Measurements from ENCODE around the gene CYB561A3.

DNA sequence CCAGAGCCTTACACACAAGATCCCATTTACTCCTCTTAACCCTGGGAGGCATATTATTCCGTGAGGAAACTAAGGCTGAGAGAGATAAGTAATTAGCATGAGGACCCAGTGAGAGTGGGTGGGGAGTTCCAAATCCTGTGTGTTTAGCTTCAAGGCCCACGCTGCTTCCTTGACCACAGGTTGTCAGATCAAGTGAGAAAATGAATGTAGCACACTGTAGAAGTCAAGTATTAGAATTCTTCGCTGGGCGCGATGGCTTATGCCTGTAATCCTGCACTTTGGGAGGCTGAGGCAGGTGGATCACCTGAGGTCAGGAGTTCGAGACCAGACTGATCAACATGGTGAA is 3.8 kb downstream of the CYB561A3 start:
- TF ChIP-seq, protein P1, sequence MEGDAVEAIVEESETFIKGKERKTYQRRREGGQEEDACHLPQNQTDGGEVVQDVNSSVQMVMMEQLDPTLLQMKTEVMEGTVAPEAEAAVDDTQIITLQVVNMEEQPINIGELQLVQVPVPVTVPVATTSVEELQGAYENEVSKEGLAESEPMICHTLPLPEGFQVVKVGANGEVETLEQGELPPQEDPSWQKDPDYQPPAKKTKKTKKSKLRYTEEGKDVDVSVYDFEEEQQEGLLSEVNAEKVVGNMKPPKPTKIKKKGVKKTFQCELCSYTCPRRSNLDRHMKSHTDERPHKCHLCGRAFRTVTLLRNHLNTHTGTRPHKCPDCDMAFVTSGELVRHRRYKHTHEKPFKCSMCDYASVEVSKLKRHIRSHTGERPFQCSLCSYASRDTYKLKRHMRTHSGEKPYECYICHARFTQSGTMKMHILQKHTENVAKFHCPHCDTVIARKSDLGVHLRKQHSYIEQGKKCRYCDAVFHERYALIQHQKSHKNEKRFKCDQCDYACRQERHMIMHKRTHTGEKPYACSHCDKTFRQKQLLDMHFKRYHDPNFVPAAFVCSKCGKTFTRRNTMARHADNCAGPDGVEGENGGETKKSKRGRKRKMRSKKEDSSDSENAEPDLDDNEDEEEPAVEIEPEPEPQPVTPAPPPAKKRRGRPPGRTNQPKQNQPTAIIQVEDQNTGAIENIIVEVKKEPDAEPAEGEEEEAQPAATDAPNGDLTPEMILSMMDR (IDR thresholded peaks at IDR 0.05) = no peak
- no peak for TF ChIP-seq SIN3A (IDR thresholded peaks at IDR 0.05; ENCODE audit: borderline replicate concordance, insufficient read depth, low read depth, low read length)
